OCI-LY1 (cell line): ENCODE results near the gene AFDN.

ENCODE experiments used
- H2AFZ ChIP-seq: fragments of 200-600 bp; sonication (generic), shearing (Covaris generic); 2 replicates; pipeline ENCODE4 v1.6.0; 2014; ENCODE audit warnings: antibody characterized with exemption, mild to moderate bottlenecking, low read length
- H3F3A ChIP-seq: fragments of 200-600 bp; sonication (generic), shearing (Covaris generic); 2 replicates; pipeline ENCODE4 v1.6.0; 2014; ENCODE audit warnings: mild to moderate bottlenecking, antibody characterized with exemption, low read length, moderate library complexity; ENCODE audit not compliant: insufficient read depth
- H3K27ac ChIP-seq: fragments of 200-600 bp; sonication (generic); 2 replicates; pipeline ENCODE4 v1.5.1; 2014; ENCODE audit warnings: low read length, mixed run types, mild to moderate bottlenecking, low read depth; ENCODE audit not compliant: poor library complexity, severe bottlenecking
- H3K27me3 ChIP-seq: fragments of 200-600 bp; sonication (generic); 2 replicates; pipeline ENCODE4 v1.6.0; 2014; ENCODE audit warnings: antibody characterized with exemption, mild to moderate bottlenecking, low read length, moderate library complexity; ENCODE audit not compliant: insufficient read depth
- H3K36me3 ChIP-seq: fragments of 200-600 bp; sonication (generic); 2 replicates; pipeline ENCODE4 v1.6.1; 2014; ENCODE audit warnings: mild to moderate bottlenecking, antibody characterized with exemption, low read length, moderate library complexity, mixed read lengths; ENCODE audit not compliant: insufficient read depth
- H3K4me1 ChIP-seq: fragments of 200-600 bp; sonication (generic); 2 replicates; pipeline ENCODE4 v1.5.1; 2014; ENCODE audit warnings: mild to moderate bottlenecking, low read length, moderate library complexity; ENCODE audit not compliant: insufficient read depth, severe bottlenecking
- H3K4me2 ChIP-seq: fragments of 200-600 bp; sonication (generic), shearing (Covaris generic); 2 replicates; pipeline ENCODE4 v1.6.1; 2014; ENCODE audit warnings: low read length
- H3K4me3 ChIP-seq: fragments of 200-600 bp; sonication (generic); 2 replicates; pipeline ENCODE4 v1.5.1; 2014; ENCODE audit warnings: low read length, low read depth, mild to moderate bottlenecking, mixed read lengths; ENCODE audit not compliant: poor library complexity, severe bottlenecking
- H3K79me2 ChIP-seq: fragments of 200-600 bp; shearing (Covaris generic); 2 replicates; pipeline ENCODE4 v1.6.1; 2016; ENCODE audit warnings: mixed run types, low read length, mixed read lengths; ENCODE audit not compliant: insufficient read depth
- H3K9ac ChIP-seq: fragments of 200-600 bp; sonication (generic), shearing (Covaris generic); 2 replicates; pipeline ENCODE4 v1.6.1; 2014; ENCODE audit warnings: mild to moderate bottlenecking, low read length, mixed read lengths
- H3K9me2 ChIP-seq: fragments of 200-600 bp; sonication (generic), shearing (Covaris generic); 2 replicates; pipeline ENCODE4 v1.6.1; 2014; ENCODE audit warnings: low read depth, mild to moderate bottlenecking, low read length, mixed read lengths
- H3K9me3 ChIP-seq: fragments of 200-600 bp; shearing (Covaris generic); 2 replicates; pipeline ENCODE4 v1.6.1; 2014; ENCODE audit warnings: low read length, mixed read lengths
- H4K20me1 ChIP-seq: fragments of 200-600 bp; sonication (generic), shearing (Covaris generic); 2 replicates; pipeline ENCODE4 v1.6.0; 2016; ENCODE audit warnings: mild to moderate bottlenecking, low read length; ENCODE audit not compliant: insufficient read depth
- CTCF ChIP-seq: fragments of 200-600 bp; sonication (generic), shearing (Covaris generic); IDR thresholded peaks from 2 replicates; pipeline ENCODE4 v1.5.1; 2017; ENCODE audit warnings: mild to moderate bottlenecking, antibody characterized with exemption, low read length, moderate library complexity, mixed read lengths
- EZH2 ChIP-seq: fragments of 200-600 bp; sonication (generic), shearing (Covaris generic); IDR thresholded peaks from 2 replicates; pipeline ENCODE4 v1.8.0; 2017; ENCODE audit warnings: borderline replicate concordance, mixed run types, mild to moderate bottlenecking, antibody characterized with exemption, low read length, moderate library complexity, mixed read lengths

The AFDN gene

GRCh38 chr6:167817016-167817415, 9.7 kb upstream of the AFDN start:
- Histone ChIP-seq H3K4me3 (no peak overlapping the region), H3K27me3 (no peaks in the 10 kb centered on the region; the same call in 1 of the 2 replicates), H3K9me2 (no peaks in the 10 kb centered on the region), H3K9ac (no peak overlapping the region), H3K4me2 (no peak overlapping the region), H3F3A (no peaks in the 10 kb centered on the region), H2AFZ (no peak overlapping the region), H4K20me1 (no peaks in the 10 kb centered on the region), H3K79me2 (no peaks in the 10 kb centered on the region), H3K27ac (no peak overlapping the region), H3K36me3 (no peaks in the 10 kb centered on the region), H3K9me3 (no peaks in the 10 kb centered on the region), H3K4me1 (no peaks in the 10 kb centered on the region)
- TF ChIP-seq CTCF (no peak), EZH2 (no peak)

GRCh38 chr6:167817729-167818128, 9.0 kb upstream of the AFDN start:
- no peaks in the 10 kb centered on the region for H3K9me3 ChIP-seq
- no peak overlapping the region for H3K27ac ChIP-seq
- no peaks in the 10 kb centered on the region for H3K79me2 ChIP-seq
- H3K4me2 ChIP-seq, result no peak overlapping the region
- H3F3A ChIP-seq, result no peaks in the 10 kb centered on the region
- no peak overlapping the region for H2AFZ ChIP-seq
- H3K9me2 ChIP-seq, result no peaks in the 10 kb centered on the region
- H3K4me1 ChIP-seq, result no peaks in the 10 kb centered on the region
- H4K20me1 ChIP-seq, result no peaks in the 10 kb centered on the region
- no peak overlapping the region for H3K4me3 ChIP-seq
- no peaks in the 10 kb centered on the region for H3K36me3 ChIP-seq
- TF ChIP-seq EZH2, result no peak
- no peak for TF ChIP-seq CTCF
- no peaks in the 10 kb centered on the region; the same call in 1 of the 2 replicates for H3K27me3 ChIP-seq
- no peak overlapping the region for H3K9ac ChIP-seq

GRCh38 chr6:167819576-167819975, 7.1 kb upstream of the AFDN start:
- H3K4me2 ChIP-seq, result no peak overlapping the region
- no peaks in the 10 kb centered on the region for H3K9me2 ChIP-seq
- H3K79me2 ChIP-seq, result no peaks in the 10 kb centered on the region
- TF ChIP-seq CTCF (no peak), EZH2 (no peak)
- H4K20me1 ChIP-seq, result no peaks in the 10 kb centered on the region
- no peaks in the 10 kb centered on the region for H3K36me3 ChIP-seq
- no peak overlapping the region for H2AFZ ChIP-seq
- H3K9me3 ChIP-seq, result no peaks in the 10 kb centered on the region
- H3K27me3 ChIP-seq, result no peaks in the 10 kb centered on the region; the same call in 1 of the 2 replicates
- H3K4me3 ChIP-seq, result no peak overlapping the region
- no peak overlapping the region for H3K9ac ChIP-seq
- no peaks in the 10 kb centered on the region for H3F3A ChIP-seq
- H3K4me1 ChIP-seq, result no peaks in the 10 kb centered on the region
- H3K27ac ChIP-seq, result no peak overlapping the region
